Measurements from ENCODE around the gene RNASE11. TPM values are rescaled to one million over a fixed set of nuclear protein-coding genes. Genes with fewer than 3 reads are reported as not detected.

The RNASE11 gene
- total and polyA plus RNA-seq, 12 donors = not detected

DNA sequence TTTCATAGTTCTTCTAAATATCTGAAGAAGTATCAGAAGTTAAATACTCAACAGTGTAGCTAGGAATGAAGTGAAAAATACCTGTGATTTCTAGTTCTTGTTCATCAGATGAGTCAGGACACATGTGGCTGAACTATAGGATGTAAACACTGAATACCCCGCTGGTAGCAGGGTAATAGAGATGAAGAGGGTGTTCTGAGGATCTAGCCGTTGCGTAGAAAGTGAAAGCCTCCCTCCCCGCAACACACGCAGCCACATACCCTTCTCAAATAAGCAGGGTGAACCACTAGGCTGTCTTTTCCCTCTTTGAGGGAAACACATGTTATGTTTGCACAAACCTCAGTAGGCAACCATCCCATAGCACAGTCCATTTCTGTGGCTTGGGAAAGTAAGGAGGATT, 19.8 kb upstream of the RNASE11 start:
- Histone ChIP-seq H3K27me3 (no peaks in the 10 kb centered on the region), H3K9me3 (no peaks in the 10 kb centered on the region), H3K4me1 (peaks cover 3 to 23% (median 15%) of the 10 kb centered on the region in 9 donors), H3K27ac (no peak overlapping the region), H3K4me3 (no peak overlapping the region), H3K36me3 (no peaks in the 10 kb centered on the region)
- 79 to 89% methylated on average over 5 of the region's 5 CpGs for WGBS, 2 donors
- intact Hi-C loops (cut with DNase I) = loop anchor here in 9 of 10 donors (2.0 to 10.0 kb wide), 16 partner anchors 73 to 285 kb away; partner anchors contain the start of genes TEP1 (in 5 of the 9), OSGEP (in 1 of the 9) and PIP4P1 (in 1 of the 9)
- no peak for ATAC-seq
- DNase-seq = no peak
- TF ChIP-seq, protein P1, sequence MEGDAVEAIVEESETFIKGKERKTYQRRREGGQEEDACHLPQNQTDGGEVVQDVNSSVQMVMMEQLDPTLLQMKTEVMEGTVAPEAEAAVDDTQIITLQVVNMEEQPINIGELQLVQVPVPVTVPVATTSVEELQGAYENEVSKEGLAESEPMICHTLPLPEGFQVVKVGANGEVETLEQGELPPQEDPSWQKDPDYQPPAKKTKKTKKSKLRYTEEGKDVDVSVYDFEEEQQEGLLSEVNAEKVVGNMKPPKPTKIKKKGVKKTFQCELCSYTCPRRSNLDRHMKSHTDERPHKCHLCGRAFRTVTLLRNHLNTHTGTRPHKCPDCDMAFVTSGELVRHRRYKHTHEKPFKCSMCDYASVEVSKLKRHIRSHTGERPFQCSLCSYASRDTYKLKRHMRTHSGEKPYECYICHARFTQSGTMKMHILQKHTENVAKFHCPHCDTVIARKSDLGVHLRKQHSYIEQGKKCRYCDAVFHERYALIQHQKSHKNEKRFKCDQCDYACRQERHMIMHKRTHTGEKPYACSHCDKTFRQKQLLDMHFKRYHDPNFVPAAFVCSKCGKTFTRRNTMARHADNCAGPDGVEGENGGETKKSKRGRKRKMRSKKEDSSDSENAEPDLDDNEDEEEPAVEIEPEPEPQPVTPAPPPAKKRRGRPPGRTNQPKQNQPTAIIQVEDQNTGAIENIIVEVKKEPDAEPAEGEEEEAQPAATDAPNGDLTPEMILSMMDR (IDR thresholded peaks at IDR 0.05) = no peak

DNA sequence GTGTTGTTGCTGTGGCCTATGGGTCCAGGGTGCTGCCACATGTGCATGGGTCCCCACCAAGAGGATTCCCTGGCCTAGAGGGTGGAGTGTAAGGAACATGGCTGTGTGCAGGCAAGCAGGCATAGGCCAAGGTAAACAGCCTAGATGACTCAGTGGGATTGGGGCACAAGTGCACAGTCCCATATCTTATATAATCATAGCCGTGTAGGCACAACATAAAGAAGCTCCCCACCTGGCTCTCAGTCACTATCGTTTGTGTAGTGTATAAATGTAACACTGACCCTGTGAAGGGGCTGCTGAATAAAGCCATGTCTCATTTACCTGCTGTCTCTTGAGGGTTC, 19.1 kb upstream of the RNASE11 start:
- Histone ChIP-seq H3K27ac (no peak overlapping the region), H3K4me1 (peaks cover 0 to 19% (median 10%) of the 10 kb centered on the region in 9 donors), H3K27me3 (no peaks in the 10 kb centered on the region), H3K4me3 (no peak overlapping the region), H3K36me3 (no peaks in the 10 kb centered on the region), H3K9me3 (no peaks in the 10 kb centered on the region)
- intact Hi-C loops (cut with DNase I) = loop anchor here in 8 of 10 donors (2.0 to 10.0 kb wide), 12 partner anchors 72 to 285 kb away; partner anchors contain the start of genes TEP1 (in 2 of the 8), OSGEP (in 1 of the 8) and PIP4P1 (in 1 of the 8)
- 66 to 79% methylated on average over 2 of the region's 2 CpGs for WGBS, 2 donors
- ATAC-seq = no peak
- TF ChIP-seq, protein P1 (IDR thresholded peaks at IDR 0.05) = no peak
- no peak for DNase-seq

DNA sequence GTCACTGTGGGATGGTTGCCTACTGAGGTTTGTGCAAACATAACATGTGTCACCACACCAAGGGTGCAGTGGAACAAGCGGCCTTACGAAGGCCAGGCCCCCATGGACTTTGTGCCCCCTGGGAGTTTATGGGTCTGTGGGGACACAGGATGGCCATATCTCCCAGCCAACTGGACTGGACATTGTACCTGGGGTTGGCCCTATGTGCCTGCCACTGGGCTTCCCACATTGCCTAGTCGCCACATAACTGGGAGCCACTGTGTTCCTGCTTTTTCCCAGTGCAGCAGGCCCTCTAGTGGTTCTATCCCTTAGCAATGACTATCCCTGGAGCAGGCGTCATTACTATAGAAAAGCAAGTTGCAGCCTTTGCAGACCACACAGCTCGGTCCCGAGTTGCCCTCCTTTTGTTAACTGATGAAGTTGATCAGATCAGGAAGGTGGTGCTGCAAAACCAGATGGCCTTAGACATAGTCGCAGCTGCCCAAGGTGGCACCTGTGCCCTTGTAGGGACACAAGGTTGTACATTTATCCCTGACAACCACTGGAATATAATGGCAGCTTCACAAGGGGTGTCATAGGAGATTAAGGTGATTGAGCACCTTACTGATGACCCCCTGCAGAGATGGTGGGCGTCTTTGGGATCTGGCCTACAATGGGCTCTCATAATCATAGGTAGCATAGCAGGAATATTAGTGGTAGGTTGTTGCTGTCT, 18.5 kb upstream of the RNASE11 start:
- intact Hi-C loops (cut with DNase I) = loop anchor here in 8 of 10 donors (2.0 to 10.0 kb wide), 12 partner anchors 72 to 284 kb away; partner anchors contain the start of genes TEP1 (in 2 of the 8), OSGEP (in 1 of the 8) and PIP4P1 (in 1 of the 8)
- Histone ChIP-seq H3K36me3 (no peaks in the 10 kb centered on the region), H3K27me3 (no peaks in the 10 kb centered on the region), H3K4me3 (no peak overlapping the region), H3K27ac (no peak overlapping the region), H3K9me3 (no peaks in the 10 kb centered on the region), H3K4me1 (peaks cover 0 to 19% (median 9%) of the 10 kb centered on the region in 9 donors)
- ATAC-seq (peak in 2 of 8 donors; percentile 28 to 37), DNase-seq (peak in 1 of 2 donors; percentile 27)
- TF ChIP-seq, protein P1 (IDR thresholded peaks at IDR 0.05) = peak; percentile 21 to 65 (median 54)
- 36 to 37% methylated on average over 8 of the region's 8 CpGs for WGBS, 2 donors

DNA sequence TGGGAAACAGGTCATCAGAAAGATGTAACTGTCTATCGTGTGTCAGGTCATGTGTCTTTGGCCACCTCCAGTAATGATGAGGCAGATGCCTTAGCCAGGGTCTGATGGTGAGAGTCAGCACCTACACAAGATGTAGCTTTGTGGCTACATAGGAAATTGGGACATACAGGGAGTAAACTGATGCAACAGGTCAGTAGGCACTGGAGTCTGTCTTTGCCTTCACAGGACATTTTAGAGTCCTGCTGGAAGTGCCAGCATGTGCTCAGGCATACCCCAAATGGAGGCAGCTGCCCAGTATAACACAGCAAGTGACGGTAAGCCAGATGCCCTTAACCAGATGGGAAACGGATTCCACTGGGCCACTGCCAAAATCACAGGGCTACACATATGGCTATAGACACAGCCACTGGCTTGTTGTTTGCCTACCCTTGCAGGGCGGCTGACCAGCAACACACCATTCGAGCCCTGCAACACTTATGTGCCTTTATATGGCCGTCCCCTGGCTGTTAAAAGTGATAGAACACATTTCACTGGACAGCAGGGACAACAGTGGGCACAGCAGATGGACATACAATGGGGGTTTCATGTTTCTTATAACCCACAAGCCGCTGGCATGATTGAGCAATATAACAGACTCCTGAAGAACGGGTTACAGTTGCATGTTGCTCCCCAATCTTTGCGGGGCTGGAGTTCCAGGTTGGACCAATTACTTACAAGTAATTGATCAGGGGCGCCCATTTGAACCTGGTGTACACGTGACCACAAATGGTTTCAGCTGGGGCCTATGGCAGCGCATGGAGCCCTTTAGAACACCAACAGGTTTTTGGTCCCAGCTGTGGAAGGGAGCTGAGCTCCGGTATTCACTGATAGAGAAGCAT, 16.3 kb upstream of the RNASE11 start:
- no peak overlapping the region for H3K4me3 ChIP-seq
- H3K27me3 ChIP-seq = no peaks in the 10 kb centered on the region
- H3K27ac ChIP-seq = no peak overlapping the region
- H3K4me1 ChIP-seq = peaks cover 0 to 4% (median 0%) of the 10 kb centered on the region in 9 donors
- no peaks in the 10 kb centered on the region for H3K9me3 ChIP-seq
- TF ChIP-seq, protein P1 (IDR thresholded peaks at IDR 0.05) = no peak
- no peaks in the 10 kb centered on the region for H3K36me3 ChIP-seq
- ATAC-seq (no peak), DNase-seq (no peak)
- 78 to 79% methylated on average over 13 of the region's 13 CpGs for WGBS, 2 donors
- intact Hi-C loops (cut with DNase I) = loop anchor here in 3 of 10 donors (10.0 kb wide), 3 partner anchors 69 to 279 kb away; partner anchors contain the start of gene TEP1 (in 1 of the 3)

All from heart right ventricle (tissue), 16 donors.